Left renal pelvis (tissue), 4 donors: ENCODE measurements around the gene CERKL. TPM values are rescaled to one million over a fixed set of nuclear protein-coding genes. Genes with fewer than 3 reads are reported as not detected.

ENCODE experiments used
- DNase-seq, 4 donors: peaks; one replicate each; pipeline ENCODE4 v3.0.0-alpha.2; 2013; ENCODE audit warnings: low read depth in 4 of 4, low spot score in 3 of 4
- polyA plus RNA-seq, 4 donors: library from polyadenylated mRNA; unstranded; fragments of 120-200 nt; gene quantifications; one replicate each; pipeline ENCODE4 v1.2.1, GENCODE V29; 2013; ENCODE audit not compliant: insufficient read length in 4 of 4

The CERKL gene
- polyA plus RNA-seq, 4 donors = 14.8 to 57.9 (median 19.3) TPM

- no peak for DNase-seq
These were observed 75.4 kb downstream of the CERKL start for GRCh38 chr2:181581534-181581933.

DNA sequence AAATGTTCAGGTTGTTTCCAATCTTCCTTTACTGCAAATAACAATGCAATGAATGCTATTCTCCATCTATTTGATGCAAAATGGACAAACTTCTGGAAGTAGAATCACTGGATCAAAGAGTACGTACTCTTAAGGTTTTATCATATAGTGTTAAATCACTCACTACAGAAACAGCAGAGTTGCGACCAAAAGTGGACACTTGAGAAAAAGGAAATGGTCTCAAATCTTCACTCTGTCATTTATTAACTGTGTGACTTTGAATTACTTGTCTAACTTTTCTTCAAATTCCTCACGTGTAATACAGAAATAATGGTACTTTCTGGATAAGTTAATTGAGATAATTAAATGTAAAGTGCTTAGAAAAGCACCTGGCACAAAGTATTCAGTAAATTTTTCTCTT lies 78.1 kb downstream of the CERKL start:
- no peak for DNase-seq

- DNase-seq = no peak
These were observed 80.5 kb downstream of the CERKL start for GRCh38 chr2:181576431-181576830.

DNA sequence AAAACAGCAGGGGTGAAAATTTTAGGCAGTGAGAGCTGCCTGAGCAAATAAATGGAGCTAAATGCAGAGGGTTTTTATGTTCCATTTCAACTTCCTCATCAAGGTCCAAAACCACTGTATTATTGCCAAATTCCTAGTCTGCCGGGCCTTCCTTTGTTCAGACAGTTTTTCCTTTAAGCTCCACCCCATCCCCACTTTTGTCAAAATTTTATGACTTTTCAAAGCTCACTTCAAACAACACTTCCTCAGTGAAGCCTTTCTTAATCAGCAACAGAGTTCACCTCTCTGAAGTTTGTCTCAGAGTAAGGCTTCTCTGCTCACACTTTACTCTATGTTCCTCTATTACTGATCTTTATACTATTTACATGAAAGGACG lies 81.3 kb downstream of the CERKL start:
- no peak for DNase-seq

- DNase-seq = no peak
These were observed 81.8 kb downstream of the CERKL start for GRCh38 chr2:181575024-181575649.

- DNase-seq = no peak
These were observed 82.6 kb downstream of the CERKL start for GRCh38 chr2:181574321-181574720.

GRCh38 chr2:181573140-181573736 lies 83.7 kb downstream of the CERKL start:
- DNase-seq = peak in 1 of 4 donors; percentile 8

DNA sequence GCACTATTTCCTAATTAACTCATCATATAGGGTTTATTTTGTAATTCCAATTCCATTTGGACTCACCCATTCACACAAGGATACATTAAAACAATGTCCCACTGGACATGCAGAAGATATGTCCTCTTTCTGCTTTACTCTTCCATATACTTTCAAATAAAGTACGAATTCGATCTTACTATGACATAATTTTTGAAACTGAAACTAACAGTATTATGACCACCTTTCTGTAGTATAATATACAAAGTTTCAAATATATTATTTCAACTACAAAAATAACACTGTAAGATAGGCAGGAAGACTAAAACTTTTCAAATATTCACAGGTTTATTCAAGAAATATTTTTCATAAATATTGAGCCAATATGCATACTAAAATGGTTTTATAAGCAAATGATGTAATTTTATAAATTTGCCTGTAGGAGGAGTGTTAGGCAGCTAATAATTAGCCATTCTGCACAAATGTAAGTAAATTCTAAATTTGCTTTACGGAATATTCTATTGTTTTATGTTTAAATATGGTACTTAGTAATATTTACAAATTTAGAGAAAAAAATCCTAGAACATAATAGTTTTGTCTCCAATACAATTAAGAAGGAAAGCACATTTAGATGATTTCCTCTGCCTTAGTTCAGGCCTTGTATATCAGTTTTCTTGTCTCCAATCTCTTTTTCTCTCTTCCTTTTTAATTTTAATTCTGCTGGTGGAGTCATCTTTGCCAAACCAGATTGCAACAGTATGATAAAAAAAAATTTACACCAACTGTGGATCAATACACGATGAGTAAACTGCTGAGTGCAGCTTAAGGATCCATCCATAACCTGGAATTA lies 85.9 kb downstream of the CERKL start:
- no peak for DNase-seq

- no peak for DNase-seq
These were observed 86.8 kb downstream of the CERKL start for GRCh38 chr2:181570059-181570458.

DNA sequence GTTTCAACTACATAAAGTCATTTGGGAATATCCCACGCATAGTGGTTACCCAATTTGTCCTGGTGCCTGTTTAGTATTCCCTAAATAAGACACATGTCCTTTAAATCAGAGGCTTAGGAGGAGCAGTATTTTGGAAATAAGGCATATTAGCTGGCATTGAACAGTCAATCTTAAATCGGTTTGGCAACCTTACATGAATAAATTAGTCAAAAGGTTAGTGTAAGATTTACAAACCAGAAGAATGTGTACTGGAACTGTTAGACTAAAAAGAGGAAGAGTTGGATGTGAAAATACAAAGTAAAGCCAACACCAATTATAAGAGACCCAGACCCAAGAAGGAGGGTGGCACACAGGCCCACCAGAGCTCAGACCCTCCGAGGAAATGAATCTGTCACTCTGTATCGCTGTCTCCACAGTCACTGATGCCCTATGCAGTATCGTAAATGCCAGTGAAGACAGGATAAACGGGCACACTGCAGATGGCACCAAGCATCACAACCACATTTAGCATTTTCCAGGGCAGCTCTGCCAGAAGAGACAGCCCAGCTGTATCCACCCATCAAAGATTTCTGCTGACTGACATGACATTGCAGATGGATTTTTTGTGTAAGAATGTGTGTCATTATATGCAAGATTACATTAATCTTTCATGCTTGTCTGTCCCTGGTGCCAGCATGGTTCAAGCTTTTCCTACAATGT lies 90.4 kb downstream of the CERKL start:
- no peak for DNase-seq

DNA sequence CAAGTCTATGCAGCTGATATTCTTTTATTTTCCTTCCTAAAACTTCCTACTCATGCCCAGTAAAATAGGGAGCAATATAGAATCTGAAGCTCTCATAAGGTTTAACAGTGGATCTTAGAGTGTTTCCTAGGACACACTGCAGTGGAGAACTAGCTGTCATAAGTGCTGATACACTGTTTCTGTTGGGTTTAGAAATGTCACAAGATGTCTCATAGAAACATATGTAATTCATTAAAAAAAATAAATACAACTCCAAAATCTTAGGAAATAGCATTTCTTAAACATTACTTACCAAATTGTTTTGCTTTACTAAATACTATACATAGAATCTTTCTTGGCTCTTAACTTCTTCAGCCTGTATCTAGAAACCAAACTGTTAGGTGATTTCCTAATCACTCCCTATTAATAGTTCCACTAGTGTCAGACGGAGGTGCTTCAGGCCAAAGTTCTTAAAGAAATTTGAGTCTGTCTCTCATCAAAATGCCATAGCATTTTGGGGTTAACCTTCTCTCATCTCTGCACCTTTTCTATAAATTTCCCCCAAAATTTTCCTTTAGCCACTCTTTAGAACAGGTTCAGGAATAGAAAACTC lies 93.7 kb downstream of the CERKL start:
- DNase-seq = no peak

GRCh38 chr2:181558371-181558770 lies 98.5 kb downstream of the CERKL start:
- DNase-seq = no peak

DNA sequence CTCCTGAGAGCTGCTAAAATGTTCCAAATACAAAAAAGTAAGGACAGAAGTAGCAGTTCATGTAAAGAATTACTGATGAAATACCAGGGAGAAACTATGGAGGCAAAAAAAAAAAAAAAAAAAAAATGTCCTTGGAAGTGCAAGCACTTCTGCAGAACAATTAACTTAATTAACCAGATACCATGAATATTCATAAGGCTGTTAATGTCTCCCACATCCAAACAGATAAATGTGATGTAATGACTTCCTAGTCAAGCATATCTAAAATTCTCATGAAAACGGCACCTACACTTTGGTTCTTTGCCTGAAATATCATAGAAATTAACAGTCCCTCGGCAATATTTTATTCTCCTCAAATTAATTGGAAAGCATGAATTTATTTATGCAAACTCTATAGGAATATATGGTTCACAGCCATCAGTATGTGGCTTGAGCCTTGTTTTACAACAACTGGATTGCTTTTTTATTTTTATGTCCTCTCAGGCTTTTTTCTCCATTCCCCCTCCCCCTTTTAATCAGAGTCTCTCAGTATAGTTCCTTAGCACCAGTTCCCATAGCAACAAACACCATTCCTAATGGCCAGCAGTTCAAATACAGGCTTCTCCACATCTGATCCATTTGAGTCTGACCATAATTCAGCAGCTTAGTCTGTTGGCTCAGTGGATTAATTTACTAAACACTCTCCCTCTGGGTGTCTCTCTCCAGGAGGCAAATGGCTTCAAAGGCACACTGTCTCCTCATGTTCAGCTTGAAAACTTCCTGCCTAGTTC lies 102.7 kb downstream of the CERKL start:
- DNase-seq = no peak

GRCh38 chr2:181553244-181553643 lies 103.7 kb downstream of the CERKL start:
- no peak for DNase-seq

- DNase-seq = no peak
These were observed 104.1 kb downstream of the CERKL start for GRCh38 chr2:181552808-181553207.

DNA sequence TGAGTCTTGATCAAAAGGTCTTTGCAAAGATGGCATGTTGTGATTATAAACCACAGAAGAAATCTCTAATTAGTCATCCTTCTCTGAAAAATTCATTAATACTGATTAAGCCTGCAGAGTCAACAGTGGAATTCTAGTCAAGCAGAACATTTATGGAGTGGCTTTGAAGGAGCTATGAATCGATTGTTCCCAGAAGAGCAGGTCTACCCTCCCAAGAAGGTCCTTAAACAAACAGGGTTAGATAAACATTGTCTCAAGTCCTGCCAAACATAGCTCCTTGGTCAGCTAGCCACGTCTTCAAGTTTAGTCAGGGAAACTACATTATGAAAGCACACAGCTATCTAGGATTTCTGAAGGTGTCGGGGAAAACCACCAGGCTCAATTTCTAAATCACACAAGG lies 110.8 kb downstream of the CERKL start:
- no peak for DNase-seq

DNA sequence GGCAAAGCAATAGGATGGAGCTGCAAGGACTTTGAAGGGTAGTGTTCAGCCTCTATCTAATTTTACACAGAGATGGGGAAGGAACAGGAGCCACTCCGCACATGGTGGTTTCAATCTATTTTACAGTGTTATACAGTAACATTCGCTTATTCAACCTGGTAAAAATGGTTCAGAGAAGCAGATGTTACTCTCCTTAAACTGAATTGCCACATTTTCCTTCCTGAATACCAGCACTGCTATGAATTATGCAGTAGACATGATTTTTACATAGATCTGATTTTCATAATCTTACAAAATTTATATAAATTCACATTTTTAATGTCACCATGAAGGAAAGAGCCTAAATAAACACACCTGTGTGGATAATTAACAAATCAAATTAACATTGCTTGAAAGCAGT lies 114.7 kb downstream of the CERKL start:
- DNase-seq = no peak

GRCh38 chr2:181540421-181540820 lies 116.5 kb downstream of the CERKL start:
- no peak for DNase-seq

GRCh38 chr2:181536730-181537129 lies 120.2 kb downstream of the CERKL start:
- DNase-seq = no peak

GRCh38 chr2:181528441-181528840 lies 128.5 kb downstream of the CERKL start:
- no peak for DNase-seq
